H9 (cell line): ENCODE data around the gene PDE4B. TPM values are rescaled to one million over a fixed set of nuclear protein-coding genes. Genes with fewer than 3 reads are reported as not detected.

Experiments used
- DNase-seq: peaks from one replicate; pipeline ENCODE4 v3.0.0-alpha.2; 2017
- H2AFZ ChIP-seq: one replicate; pipeline ENCODE4 v1.6.1; 2013; ENCODE audit warnings: mild to moderate bottlenecking, low read length, control low read depth, moderate library complexity
- H2AK5ac ChIP-seq: 2 replicates; pipeline ENCODE4 v1.6.1; 2013; ENCODE audit warnings: low read length, control low read depth, mixed read lengths; ENCODE audit not compliant: insufficient read length
- H2BK120ac ChIP-seq: one replicate; pipeline ENCODE4 v1.6.1; 2013; ENCODE audit warnings: low read depth, mild to moderate bottlenecking, low read length, control low read depth, inconsistent platforms; ENCODE audit not compliant: poor library complexity, severe bottlenecking
- H2BK12ac ChIP-seq: 2 replicates; pipeline ENCODE4 v1.6.1; 2013; ENCODE audit warnings: low read length, control low read depth, mixed read lengths, low read depth; ENCODE audit not compliant: insufficient read length
- H2BK15ac ChIP-seq: 2 replicates; pipeline ENCODE4 v1.6.1; 2013; ENCODE audit warnings: low read depth, low read length, control low read depth
- H2BK20ac ChIP-seq: one replicate; pipeline ENCODE4 v1.6.1; 2013; ENCODE audit warnings: low read depth, mild to moderate bottlenecking, low read length, control low read depth, inconsistent platforms; ENCODE audit not compliant: poor library complexity, severe bottlenecking
- H2BK5ac ChIP-seq: 2 replicates; pipeline ENCODE4 v1.6.1; 2013; ENCODE audit warnings: low read length, control low read depth, mixed read lengths; ENCODE audit not compliant: insufficient read length
- H3K14ac ChIP-seq: 2 replicates; pipeline ENCODE4 v1.6.1; 2013; ENCODE audit warnings: low read length, control low read depth; ENCODE audit not compliant: insufficient read depth
- H3K18ac ChIP-seq: 2 replicates; pipeline ENCODE4 v1.6.1; 2013; ENCODE audit warnings: low read depth, mild to moderate bottlenecking, mixed read lengths, low read length, control low read depth; ENCODE audit not compliant: insufficient read length
- H3K23ac ChIP-seq: 2 replicates; pipeline ENCODE4 v1.6.1; 2013; ENCODE audit warnings: low read length, control low read depth, mixed read lengths, low read depth; ENCODE audit not compliant: insufficient read length
- H3K23me2 ChIP-seq: 2 replicates; pipeline ENCODE4 v1.6.1; 2013; ENCODE audit warnings: low read depth, mild to moderate bottlenecking, mixed read lengths, low read length, control low read depth; ENCODE audit not compliant: insufficient read length, poor library complexity, severe bottlenecking
- H3K27ac ChIP-seq: 2 replicates; pipeline ENCODE4 v1.5.1; 2013; ENCODE audit warnings: low read length, control low read depth, mixed read lengths, low read depth; ENCODE audit not compliant: insufficient read length
- H3K27me3 ChIP-seq: 2 replicates; pipeline ENCODE4 v1.6.1; 2013; ENCODE audit warnings: low read length, control low read depth, inconsistent platforms; ENCODE audit not compliant: insufficient read depth
- H3K4ac ChIP-seq: 2 replicates; pipeline ENCODE4 v1.6.1; 2013; ENCODE audit warnings: low read depth, mild to moderate bottlenecking, control low read depth, inconsistent platforms, low read length, moderate library complexity
- H3K4me1 ChIP-seq: 2 replicates; pipeline ENCODE4 v1.6.1; 2013; ENCODE audit warnings: low read length, control low read depth, inconsistent platforms; ENCODE audit not compliant: insufficient read depth
- H3K4me2 ChIP-seq: 2 replicates; pipeline ENCODE4 v1.6.1; 2013; ENCODE audit warnings: low read length, control low read depth, mixed read lengths; ENCODE audit not compliant: insufficient read length, insufficient read depth
- H3K56ac ChIP-seq: 2 replicates; pipeline ENCODE4 v1.6.1; 2013; ENCODE audit warnings: low read depth, mild to moderate bottlenecking, mixed read lengths, low read length, control low read depth; ENCODE audit not compliant: insufficient read length
- H3K79me1 ChIP-seq: 2 replicates; pipeline ENCODE4 v1.6.1; 2013; ENCODE audit warnings: low read depth, mild to moderate bottlenecking, moderate library complexity, low read length, control low read depth, inconsistent platforms; ENCODE audit not compliant: insufficient read depth, poor library complexity, severe bottlenecking
- H3K79me2 ChIP-seq: 2 replicates; pipeline ENCODE4 v1.6.1; 2013; ENCODE audit warnings: low read length, control low read depth, inconsistent platforms; ENCODE audit not compliant: insufficient read depth
- H3K9ac ChIP-seq: 2 replicates; pipeline ENCODE4 v1.6.1; 2013; ENCODE audit warnings: low read length, control low read depth, mixed read lengths; ENCODE audit not compliant: insufficient read length; ENCODE audit errors: extremely low read depth
- H3K9me3 ChIP-seq: one replicate; pipeline ENCODE4 v1.6.1; 2013; ENCODE audit warnings: low read depth, low read length, inconsistent platforms; ENCODE audit not compliant: control insufficient read depth
- H3T11ph ChIP-seq: one replicate; pipeline ENCODE4 v1.6.1; 2013; ENCODE audit warnings: mild to moderate bottlenecking, low read length, control low read depth, inconsistent platforms
- H4K20me1 ChIP-seq: one replicate; pipeline ENCODE4 v1.6.1; 2013; ENCODE audit not compliant: control insufficient read depth, insufficient read length, insufficient read depth
- H4K5ac ChIP-seq: 2 replicates; pipeline ENCODE4 v1.6.1; 2013; ENCODE audit warnings: low read depth, mild to moderate bottlenecking, mixed read lengths, low read length, control low read depth; ENCODE audit not compliant: insufficient read length
- H4K8ac ChIP-seq: replicated peaks from 2 replicates; pipeline ENCODE4 v1.6.1; 2013; ENCODE audit warnings: low read length, control low read depth, mixed read lengths, low read depth; ENCODE audit not compliant: insufficient read length
- H4K91ac ChIP-seq: 2 replicates; pipeline ENCODE4 v1.6.1; 2013; ENCODE audit warnings: low read depth, mild to moderate bottlenecking, moderate library complexity, mixed read lengths, low read length, control low read depth; ENCODE audit not compliant: insufficient read length
- H3K27ac Mint-ChIP-seq, 3 experiments: 2 replicates in 2 of 3; 3 replicates in 1 of 3; pipeline ENCODE4 v1.8.0; 2020 to 2021; ENCODE audit warnings: mixed read lengths in 3 of 3, mild to moderate bottlenecking in 1 of 3, moderate library complexity in 1 of 3
- H3K27me3 Mint-ChIP-seq: 2 replicates; pipeline ENCODE4 v1.8.0; 2021; ENCODE audit warnings: low read depth, mild to moderate bottlenecking, moderate library complexity, mixed read lengths
- H3K36me3 Mint-ChIP-seq, 3 experiments: 2 replicates in 2 of 3; 3 replicates in 1 of 3; pipeline ENCODE4 v1.8.0; 2020 to 2021; ENCODE audit warnings: low read depth in 3 of 3, mixed read lengths in 3 of 3; ENCODE audit not compliant: insufficient read depth in 1 of 3
- H3K4me1 Mint-ChIP-seq, 2 experiments: 2 replicates each; pipeline ENCODE4 v1.8.0; 2020; ENCODE audit warnings: mixed read lengths in 2 of 2
- H3K4me3 Mint-ChIP-seq, 2 experiments: 2 replicates in 1 of 2; 3 replicates in 1 of 2; pipeline ENCODE4 v1.8.0; 2020 to 2021; ENCODE audit warnings: mild to moderate bottlenecking in 2 of 2, mixed read lengths in 2 of 2, moderate library complexity in 1 of 2
- H3K9me3 Mint-ChIP-seq, 2 experiments: 2 replicates in 1 of 2; 3 replicates in 1 of 2; pipeline ENCODE4 v1.8.0; 2020; ENCODE audit warnings: mild to moderate bottlenecking in 2 of 2, mixed read lengths in 2 of 2, moderate library complexity in 1 of 2
- CTCF ChIP-seq: fragments of 200-600 bp; sonication (generic); conservative IDR thresholded peaks from 3 replicates; pipeline ENCODE4 v1.8.0; 2021; ENCODE audit warnings: antibody characterized with exemption, mild to moderate bottlenecking
- WGBS: extraction: QIAGEN DNeasy Blood & Tissue Kit; methylation state at CpG from one replicate; pipeline ENCODE4 v1.1.7; 2013; ENCODE audit warnings: missing lambda C conversion rate, low lambda C conversion rate, mixed read lengths; ENCODE audit not compliant: insufficient read length; ENCODE audit errors: extremely low coverage; 5-methylcytosine and 5-hydroxymethylcytosine counted together
- total RNA-seq: library from RNA; stranded (reverse); gene quantifications from 2 replicates; pipeline ENCODE4 v1.2.1, GENCODE V29; 2021

The PDE4B gene
- total RNA-seq, 1 experiment from 2014 or later: 19.8 TPM

- no peak overlapping the region for H3K56ac ChIP-seq
- WGBS: no CpG with 5 or more reads among the region's 1 CpG
- H3K4me3 Mint-ChIP-seq: no peak overlapping the region
Observed at GRCh38 chr1:65975708-65976107, 183.0 kb downstream of the PDE4B start.

More at GRCh38 chr1:65975708-65976107, 183.0 kb downstream of the PDE4B start:
- no peak overlapping the region for H3K4ac ChIP-seq
- no peak for DNase-seq
- no peaks in the 10 kb centered on the region for H3K27me3 ChIP-seq
- Mint-ChIP-seq H3K27ac (no peak overlapping the region), H3K36me3 (peaks cover 8 to 12% (median 9%) of the 10 kb centered on the region in 3 experiments; a peak in 6 of 7 replicates), H3K27me3 (peaks cover 4% of the 10 kb centered on the region; the same call in 1 of the 2 replicates), H3K9me3 (peaks cover 25% of the 10 kb centered on the region in 2 experiments), H3K4me1 (no peaks in the 10 kb centered on the region)
- H2AK5ac ChIP-seq: no peak overlapping the region
- no peak overlapping the region for H4K5ac ChIP-seq
- H3T11ph ChIP-seq: no peak overlapping the region
- H2BK12ac ChIP-seq: no peak overlapping the region
- H3K14ac ChIP-seq: no peak overlapping the region
- H3K4me2 ChIP-seq: no peak overlapping the region
- H2BK15ac ChIP-seq: no peak overlapping the region
- H3K23ac ChIP-seq: no peak overlapping the region
- no peak overlapping the region for H2BK120ac ChIP-seq
- H3K9me3 ChIP-seq: peaks cover 9% of the 10 kb centered on the region
- H4K8ac ChIP-seq: no peak overlapping the region
- H3K4me1 ChIP-seq: no peaks in the 10 kb centered on the region
- H4K91ac ChIP-seq: no peak overlapping the region
- H3K27ac ChIP-seq: no peak overlapping the region
- no peak overlapping the region for H2BK5ac ChIP-seq
- H3K23me2 ChIP-seq: no peaks in the 10 kb centered on the region
- no peak overlapping the region for H3K9ac ChIP-seq
- H2BK20ac ChIP-seq: no peak overlapping the region
- no peaks in the 10 kb centered on the region for H3K79me2 ChIP-seq
- H3K18ac ChIP-seq: no peak overlapping the region
- TF ChIP-seq CTCF: no peak
- H3K79me1 ChIP-seq: no peaks in the 10 kb centered on the region
- no peak overlapping the region for H2AFZ ChIP-seq
- no peaks in the 10 kb centered on the region for H4K20me1 ChIP-seq
